H1 (cell line): ENCODE results near the gene SSC5D. TPM values are rescaled to one million over a fixed set of nuclear protein-coding genes. Genes with fewer than 3 reads are reported as not detected.

Experiments used
- CTCF ChIA-PET: fragments of 300-600 bp; sonication (Branson Sonifier 250); formaldehyde crosslinking; loops from one replicate; lab custom pipeline; 2021; ENCODE audit not compliant: partially characterized antibody; lab: Charles Lee
- POLR2A ChIA-PET: fragments of 300-600 bp; sonication (Branson Sonifier 250); formaldehyde crosslinking; loops from one replicate; lab custom pipeline; 2021; ENCODE audit warnings: inconsistent platforms; ENCODE audit not compliant: partially characterized antibody; lab: Charles Lee
- DNase-seq, 2 experiments: peaks; one replicate each; pipeline versions ENCODE4 v3.0.0 to v3.0.0-alpha.2; 2010 to 2022; ENCODE audit warnings: low spot score in 2 of 2, low read depth in 1 of 2, mixed read lengths in 1 of 2
- FAIRE-seq: peaks from 2 replicates; lab custom pipeline; 2011; peaks lifted over from hg19 to GRCh38; lab: Jason Lieb, UNC
- H2AFZ ChIP-seq: 2 replicates; pipeline ENCODE4 v1.8.1; 2012; ENCODE audit warnings: low read length, inconsistent platforms
- H2AK5ac ChIP-seq: 2 replicates; pipeline ENCODE4 v1.6.1; 2013; ENCODE audit warnings: low read depth, low read length
- H2BK120ac ChIP-seq: replicated peaks from 2 replicates; pipeline ENCODE3; 2013; ENCODE audit warnings: low read depth, low read length, inconsistent platforms
- H2BK12ac ChIP-seq: 2 replicates; pipeline ENCODE4 v1.6.1; 2013; ENCODE audit warnings: low read depth, low read length
- H2BK15ac ChIP-seq: 2 replicates; pipeline ENCODE4 v1.6.1; 2013; ENCODE audit warnings: low read length
- H2BK20ac ChIP-seq: 2 replicates; pipeline ENCODE4 v1.6.1; 2013; ENCODE audit warnings: low read length
- H2BK5ac ChIP-seq: 2 replicates; pipeline ENCODE4 v1.6.1; 2013; ENCODE audit warnings: low read depth, low read length
- H3K14ac ChIP-seq: 2 replicates; pipeline ENCODE4 v1.6.1; 2013; ENCODE audit warnings: inconsistent platforms; ENCODE audit not compliant: insufficient read length
- H3K18ac ChIP-seq: 2 replicates; pipeline ENCODE4 v1.6.1; 2013; ENCODE audit warnings: low read length; ENCODE audit errors: extremely low read depth
- H3K23ac ChIP-seq: 2 replicates; pipeline ENCODE4 v1.6.1; 2013; ENCODE audit warnings: inconsistent platforms; ENCODE audit not compliant: insufficient read length
- H3K23me2 ChIP-seq: 2 replicates; pipeline ENCODE4 v1.6.1; 2013; ENCODE audit warnings: low read depth, low read length
- H3K27ac ChIP-seq: 2 replicates; pipeline ENCODE4 v1.6.1; 2011; ENCODE audit warnings: low read depth, low read length, inconsistent platforms
- H3K27me3 ChIP-seq, 4 experiments: replicated peaks in 1 of 4; 1 replicate in 1 of 4; 2 replicates in 3 of 4; pipeline versions ENCODE4 v1.6.1 to v1.8.1; 2011 to 2013; ENCODE audit warnings: low read length in 3 of 4, mild to moderate bottlenecking in 3 of 4, inconsistent platforms in 2 of 4, mixed read lengths in 2 of 4, moderate library complexity in 1 of 4; ENCODE audit not compliant: control insufficient read depth in 3 of 4, insufficient read depth in 3 of 4; ENCODE audit errors: extremely low read depth in 1 of 4
- H3K36me3 ChIP-seq, 4 experiments: 2 replicates each; pipeline versions ENCODE4 v1.6.1 to v1.8.1; 2011 to 2013; ENCODE audit warnings: mild to moderate bottlenecking in 4 of 4, low read length in 3 of 4, moderate library complexity in 2 of 4, control low read depth in 1 of 4, inconsistent platforms in 1 of 4; ENCODE audit not compliant: insufficient read depth in 4 of 4, control insufficient read depth in 2 of 4
- H3K4ac ChIP-seq: replicated peaks from 2 replicates; pipeline ENCODE3; 2013; ENCODE audit warnings: low read length, low read depth, mixed read lengths, inconsistent platforms; ENCODE audit not compliant: insufficient read length
- H3K4me1 ChIP-seq, 4 experiments: replicated peaks in 1 of 4; 1 replicate in 1 of 4; 2 replicates in 3 of 4; pipeline versions ENCODE4 v1.6.1 to v1.8.1; 2011 to 2013; ENCODE audit warnings: low read length in 3 of 4, inconsistent platforms in 2 of 4, mixed read lengths in 1 of 4; ENCODE audit not compliant: insufficient read depth in 4 of 4, control insufficient read depth in 3 of 4
- H3K4me2 ChIP-seq, 2 experiments: 2 replicates each; pipeline versions ENCODE4 v1.6.1 to v1.8.1; 2011 to 2013; ENCODE audit warnings: low read depth in 2 of 2, low read length in 2 of 2, control low read depth in 1 of 2, inconsistent platforms in 1 of 2, mild to moderate bottlenecking in 1 of 2; ENCODE audit not compliant: insufficient read depth in 1 of 2
- H3K4me3 ChIP-seq, 4 experiments: fragments of 200-600, 300-600 bp in 1 of 4; sonication (generic), shearing (Covaris generic), sonication (Bioruptor Twin) in 1 of 4; 2 replicates each; pipeline versions ENCODE4 v1.5.1 to v1.8.1; 2011 to 2016; ENCODE audit warnings: low read length in 4 of 4, low read depth in 3 of 4, control low read depth in 2 of 4, inconsistent platforms in 2 of 4, mild to moderate bottlenecking in 2 of 4, mixed read lengths in 1 of 4, moderate library complexity in 1 of 4; ENCODE audit not compliant: insufficient read depth in 2 of 4; ENCODE audit errors: extremely low read depth in 1 of 4
- H3K56ac ChIP-seq: replicated peaks from 2 replicates; pipeline ENCODE3; 2013; ENCODE audit warnings: low read depth, mild to moderate bottlenecking, mixed read lengths, low read length, inconsistent platforms; ENCODE audit not compliant: insufficient read length
- H3K79me1 ChIP-seq: 2 replicates; pipeline ENCODE4 v1.6.1; 2013; ENCODE audit warnings: low read depth, low read length, control low read depth
- H3K79me2 ChIP-seq, 2 experiments: 2 replicates each; pipeline versions ENCODE4 v1.6.1 to v1.8.1; 2012 to 2013; ENCODE audit warnings: low read length in 2 of 2, mild to moderate bottlenecking in 2 of 2, inconsistent platforms in 1 of 2; ENCODE audit not compliant: insufficient read depth in 2 of 2, control insufficient read depth in 1 of 2
- H3K9ac ChIP-seq, 4 experiments: replicated peaks in 1 of 4; 1 replicate in 1 of 4; 2 replicates in 3 of 4; pipeline versions ENCODE4 v1.6.1 to v1.8.1; 2011 to 2013; ENCODE audit warnings: low read depth in 3 of 4, low read length in 3 of 4, control low read depth in 2 of 4, mild to moderate bottlenecking in 2 of 4, moderate library complexity in 2 of 4, inconsistent platforms in 1 of 4; ENCODE audit errors: extremely low read depth in 1 of 4
- H3K9me3 ChIP-seq, 2 experiments: 2 replicates each; pipeline versions ENCODE4 v1.6.1 to v1.8.1; 2012 to 2013; ENCODE audit warnings: mild to moderate bottlenecking in 2 of 2, moderate library complexity in 2 of 2, control low read depth in 1 of 2, inconsistent platforms in 1 of 2, low read depth in 1 of 2, low read length in 1 of 2, mixed read lengths in 1 of 2; ENCODE audit not compliant: insufficient read depth in 2 of 2
- H4K20me1 ChIP-seq, 2 experiments: replicated peaks in 1 of 2; 2 replicates each; pipeline versions ENCODE3 to v1.8.1; 2011 to 2013; ENCODE audit warnings: inconsistent platforms in 2 of 2, low read length in 2 of 2, mild to moderate bottlenecking in 1 of 2; ENCODE audit not compliant: insufficient read depth in 2 of 2, control insufficient read depth in 1 of 2
- H4K5ac ChIP-seq: 2 replicates; pipeline ENCODE4 v1.6.1; 2013; ENCODE audit warnings: low read length, low read depth, mixed read lengths, inconsistent platforms; ENCODE audit not compliant: insufficient read length
- H4K8ac ChIP-seq: 2 replicates; pipeline ENCODE4 v1.8.0; 2013; ENCODE audit warnings: mild to moderate bottlenecking, moderate library complexity, low read length, inconsistent platforms; ENCODE audit not compliant: insufficient read depth; ENCODE audit errors: extremely low read depth
- H4K91ac ChIP-seq: replicated peaks from 2 replicates; pipeline ENCODE3; 2013; ENCODE audit warnings: low read length, mixed read lengths, inconsistent platforms; ENCODE audit not compliant: insufficient read length
- CTBP2 ChIP-seq: IDR thresholded peaks from 2 replicates; pipeline ENCODE4 v1.7.0; 2011; ENCODE audit warnings: borderline replicate concordance, mild to moderate bottlenecking, moderate library complexity, mixed read lengths, low read length; ENCODE audit not compliant: insufficient read depth, insufficient read length
- CTCF ChIP-seq, 3 experiments: IDR thresholded peaks; 1 replicate in 2 of 3; 2 replicates in 1 of 3; pipeline versions ENCODE4 v1.5.1 to v1.6.1; 2011; ENCODE audit warnings: low read length in 3 of 3, mild to moderate bottlenecking in 3 of 3, inconsistent platforms in 2 of 3, low read depth in 1 of 3, moderate library complexity in 1 of 3; ENCODE audit not compliant: insufficient read depth in 1 of 3; ENCODE audit errors: control extremely low read depth in 1 of 3
- E2F6 ChIP-seq: IDR thresholded peaks from 2 replicates; pipeline ENCODE4 v1.6.1; 2012; ENCODE audit warnings: inconsistent platforms
- EGR1 ChIP-seq: IDR thresholded peaks from 2 replicates; pipeline ENCODE4 v1.6.1; 2011; ENCODE audit warnings: low read depth, low read length, borderline replicate concordance
- HDAC2 ChIP-seq, 2 experiments: fragments of 300-600 bp in 1 of 2; sonication (generic) in 1 of 2; IDR thresholded peaks; 2 replicates each; pipeline ENCODE4 v1.6.1; 2011 to 2012; ENCODE audit warnings: low read depth in 2 of 2, low read length in 2 of 2, mild to moderate bottlenecking in 2 of 2, moderate library complexity in 2 of 2, borderline replicate concordance in 1 of 2, inconsistent platforms in 1 of 2
- NRF1 ChIP-seq: IDR thresholded peaks from 2 replicates; pipeline ENCODE4 v1.6.1; 2011; ENCODE audit warnings: mild to moderate bottlenecking, low read depth, low read length, improper control_type of control experiment
- TCF12 ChIP-seq: IDR thresholded peaks from 2 replicates; pipeline ENCODE4 v1.6.1; 2011; ENCODE audit warnings: low read depth, mild to moderate bottlenecking, low read length
- WGBS, 2 experiments: shearing (Covaris generic) in 1 of 2; methylation state at CpG; one replicate each; pipeline versions ENCODE4 v1.1.6 to v1.1.7; 2013 to 2015; ENCODE audit warnings: low lambda C conversion rate in 2 of 2, mixed read lengths in 2 of 2, inconsistent platforms in 1 of 2, low coverage in 1 of 2, missing lambda C conversion rate in 1 of 2; ENCODE audit not compliant: insufficient replicate concordance in 2 of 2, insufficient coverage in 1 of 2, insufficient read length in 1 of 2; ENCODE audit errors: extremely low coverage in 1 of 2, missing lambda C conversion rate in 1 of 2; 5-methylcytosine and 5-hydroxymethylcytosine counted together
- polyA plus RNA-seq, 7 experiments: library from polyadenylated mRNA; depleted of rRNA in 3 of 7; stranded (reverse) in 5 of 7; unstranded in 2 of 7; fragments of >200 nt in 5 of 7; fragments of 200-250 nt in 2 of 7; gene quantifications; 1 replicate in 5 of 7; 2 replicates in 1 of 7; 4 replicates in 1 of 7; pipeline versions ENCODE4 v1.2.1 to v1.2.3, GENCODE V29; 2011 to 2013; ENCODE audit warnings: missing spikeins in 2 of 7, mixed read lengths in 2 of 7
- total RNA-seq: library from RNA; stranded (reverse); fragmentation: NEBNext Ultra II Directional; extraction: Animal tissue kit (Norgen Biotek cat#: 25700); gene quantifications from 2 replicates; pipeline ENCODE4 v1.2.1, GENCODE V29; 2021

SSC5D gene
- total and polyA plus RNA-seq, 2 of the 8 experiments (the other 6 are each of a cell fraction or from before 2014, with no cell fraction given) = 0.39 to 1.7 TPM

GRCh38 chr19:55457683-55458457, 30.4 kb upstream of the SSC5D start:
- Histone ChIP-seq H3K23ac (no peak overlapping the region), H3K4me3 (no peak overlapping the region), H3K23me2 (no peaks in the 10 kb centered on the region; the same call in 1 of the 2 replicates), H2BK5ac (no peak overlapping the region), H3K27me3 (no peaks in the 10 kb centered on the region), H4K91ac (no peak overlapping the region), H3K4me1 (peaks cover 0 to 8% (median 3%) of the 10 kb centered on the region in 4 experiments; a peak in 4 of 7 replicates), H3K79me2 (peaks cover 0 to 13% of the 10 kb centered on the region in 2 experiments; a peak in 2 of 4 replicates), H3K14ac (no peak overlapping the region), H4K5ac (no peak overlapping the region), H3K36me3 (peaks cover 0 to 5% (median 0%) of the 10 kb centered on the region in 4 experiments; a peak in 2 of 8 replicates), H3K9ac (no peak overlapping the region), H2BK20ac (no peak overlapping the region), H3K4ac (no peak overlapping the region), H3K79me1 (peaks cover 13% of the 10 kb centered on the region), H3K27ac (no peak overlapping the region), H3K9me3 (no peaks in the 10 kb centered on the region), H2BK12ac (no peak overlapping the region), H3K18ac (no peak overlapping the region), H4K20me1 (peaks cover 2 to 8% of the 10 kb centered on the region in 2 experiments), H4K8ac (no peak overlapping the region), H2BK15ac (no peak overlapping the region), H2BK120ac (no peak overlapping the region), H3K56ac (no peak overlapping the region), H2AK5ac (no peak overlapping the region), H2AFZ (no peak overlapping the region), H3K4me2 (no peak overlapping the region)
- WGBS, 2 experiments = 80% methylated on average over 15 of the region's 16 CpGs; no CpG with 5 or more reads in 1 of the 2 experiments
- FAIRE-seq (no peak), DNase-seq (no peak)
- ChIA-PET CTCF (interaction anchor here (1.0 to 1.6 kb wide), 4 partner anchors 10 to 46 kb away, joined by 3 to 7 read pairs (median 4); no protein-coding TSS in a partner anchor), POLR2A (interaction anchor here (1.2 to 1.4 kb wide), 2 partner anchors 10 to 50 kb away, joined by 3 to 5 read pairs; partner anchors contain the start of gene UBE2S)
- TF ChIP-seq TCF12 = no peak
- TF ChIP-seq NRF1 = no peak
- TF ChIP-seq EGR1 = no peak
- TF ChIP-seq E2F6 = no peak
- TF ChIP-seq HDAC2 (IDR thresholded peaks at IDR 0.05; ENCODE audit: borderline replicate concordance in 1 of 2, low read depth in 2 of 2, low read length in 2 of 2) = no peak
- TF ChIP-seq CTBP2 = no peak
- no peak for TF ChIP-seq CTCF (IDR thresholded peaks at IDR 0.05; ENCODE audit: control extremely low read depth in 1 of 3, insufficient read depth in 1 of 3, low read depth in 1 of 3, low read length in 3 of 3)
